ENCODE measurements around the gene FGGY. TPM values are rescaled to one million over a fixed set of nuclear protein-coding genes. Genes with fewer than 3 reads are reported as not detected.

Gene FGGY
- total and polyA plus RNA-seq, 2 donors (not counting 1 experiment from before 2014, with no cell fraction given), result 6.1 to 38.5 TPM

DNA sequence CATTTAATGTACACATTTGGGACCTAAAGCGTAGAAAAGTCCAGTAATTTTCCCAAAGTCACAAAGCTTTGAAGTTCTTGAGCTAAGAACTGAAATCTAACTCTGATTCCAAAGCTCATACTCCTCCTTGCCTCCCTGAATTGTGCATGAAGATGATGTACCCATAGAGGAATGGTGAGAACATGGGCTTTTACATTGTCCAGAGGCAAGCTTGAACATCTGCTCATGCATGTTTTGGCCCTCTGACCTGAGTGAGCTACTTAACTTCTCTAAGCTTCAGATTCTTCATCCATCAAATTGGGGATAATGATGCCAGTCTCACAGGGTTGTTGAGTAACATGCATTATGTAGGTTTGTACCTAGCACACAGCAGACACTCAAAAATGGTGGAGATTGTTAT is 259.5 kb downstream of the FGGY start:
- Mint-ChIP-seq H3K4me3 (no peak overlapping the region), H3K9me3 (ENCODE audit: insufficient read depth) (peaks cover 10% of the 10 kb centered on the region), H3K27ac (no peak overlapping the region), H3K27me3 (no peaks in the 10 kb centered on the region), H3K4me1 (peaks cover 21% of the 10 kb centered on the region)
- H3K4me1 ChIP-seq (ENCODE audit: control insufficient read depth in 2 of 2, insufficient read depth in 2 of 2, low read length in 2 of 2), result peaks cover 10 to 14% of the 10 kb centered on the region in 2 donors
- TF ChIP-seq EZH2 (IDR thresholded peaks at IDR 0.05; ENCODE audit: borderline replicate concordance, insufficient read depth, low read depth, low read length, poor library complexity, severe bottlenecking), result no peak
- TF ChIP-seq, protein P1, sequence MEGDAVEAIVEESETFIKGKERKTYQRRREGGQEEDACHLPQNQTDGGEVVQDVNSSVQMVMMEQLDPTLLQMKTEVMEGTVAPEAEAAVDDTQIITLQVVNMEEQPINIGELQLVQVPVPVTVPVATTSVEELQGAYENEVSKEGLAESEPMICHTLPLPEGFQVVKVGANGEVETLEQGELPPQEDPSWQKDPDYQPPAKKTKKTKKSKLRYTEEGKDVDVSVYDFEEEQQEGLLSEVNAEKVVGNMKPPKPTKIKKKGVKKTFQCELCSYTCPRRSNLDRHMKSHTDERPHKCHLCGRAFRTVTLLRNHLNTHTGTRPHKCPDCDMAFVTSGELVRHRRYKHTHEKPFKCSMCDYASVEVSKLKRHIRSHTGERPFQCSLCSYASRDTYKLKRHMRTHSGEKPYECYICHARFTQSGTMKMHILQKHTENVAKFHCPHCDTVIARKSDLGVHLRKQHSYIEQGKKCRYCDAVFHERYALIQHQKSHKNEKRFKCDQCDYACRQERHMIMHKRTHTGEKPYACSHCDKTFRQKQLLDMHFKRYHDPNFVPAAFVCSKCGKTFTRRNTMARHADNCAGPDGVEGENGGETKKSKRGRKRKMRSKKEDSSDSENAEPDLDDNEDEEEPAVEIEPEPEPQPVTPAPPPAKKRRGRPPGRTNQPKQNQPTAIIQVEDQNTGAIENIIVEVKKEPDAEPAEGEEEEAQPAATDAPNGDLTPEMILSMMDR (IDR thresholded peaks at IDR 0.05), result no peak
- H2AFZ ChIP-seq (ENCODE audit: insufficient read depth, low read depth, low read length, poor library complexity, severe bottlenecking), result no peak overlapping the region
- ATAC-seq (ENCODE audit: low read depth), result no peak
- no peak overlapping the region for H3K4me2 ChIP-seq (replicated peaks; ENCODE audit: low read depth, low read length, poor library complexity, severe bottlenecking)
- no peaks in the 10 kb centered on the region for H3K36me3 ChIP-seq (replicated peaks in 1 of 2; ENCODE audit: control extremely low read depth in 1 of 2, control insufficient read depth in 1 of 2, extremely low read depth in 1 of 2, insufficient read depth in 2 of 2, low read length in 1 of 2)
- H3K9me3 ChIP-seq (ENCODE audit: control extremely low read depth in 1 of 3, control insufficient read depth in 2 of 3, insufficient read depth in 1 of 3, low read length in 2 of 3), result peaks cover 3 to 14% (median 7%) of the 10 kb centered on the region in 3 donors
- no peak overlapping the region for H3K9ac ChIP-seq (ENCODE audit: low read length)
- intact Hi-C loops (cut with micrococcal nuclease), result no loop called here
- no CpG with 5 or more reads among the region's 1 CpG for WGBS (ENCODE audit: insufficient coverage)
- DNase-seq, result no peak
- no peaks in the 10 kb centered on the region for H3K27me3 ChIP-seq (replicated peaks in 1 of 4; ENCODE audit: control extremely low read depth in 1 of 4, control insufficient read depth in 3 of 4, insufficient read depth in 4 of 4, low read length in 3 of 4)
- H3K79me2 ChIP-seq (ENCODE audit: control insufficient read depth, insufficient read depth, low read length), result no peaks in the 10 kb centered on the region
- no peak overlapping the region for H3K4me3 ChIP-seq (ENCODE audit: control extremely low read depth in 1 of 5, extremely low read depth in 1 of 5, insufficient read depth in 1 of 5, low read depth in 2 of 5, low read length in 4 of 5)
- no peak overlapping the region for H3K27ac ChIP-seq (ENCODE audit: low read length in 2 of 2)
- CTCF ChIA-PET, result no interaction called here
- POLR2A ChIA-PET, result no interaction called here
- no peaks in the 10 kb centered on the region for H4K20me1 ChIP-seq (ENCODE audit: control insufficient read depth, insufficient read depth, low read length, poor library complexity, severe bottlenecking)

DNA sequence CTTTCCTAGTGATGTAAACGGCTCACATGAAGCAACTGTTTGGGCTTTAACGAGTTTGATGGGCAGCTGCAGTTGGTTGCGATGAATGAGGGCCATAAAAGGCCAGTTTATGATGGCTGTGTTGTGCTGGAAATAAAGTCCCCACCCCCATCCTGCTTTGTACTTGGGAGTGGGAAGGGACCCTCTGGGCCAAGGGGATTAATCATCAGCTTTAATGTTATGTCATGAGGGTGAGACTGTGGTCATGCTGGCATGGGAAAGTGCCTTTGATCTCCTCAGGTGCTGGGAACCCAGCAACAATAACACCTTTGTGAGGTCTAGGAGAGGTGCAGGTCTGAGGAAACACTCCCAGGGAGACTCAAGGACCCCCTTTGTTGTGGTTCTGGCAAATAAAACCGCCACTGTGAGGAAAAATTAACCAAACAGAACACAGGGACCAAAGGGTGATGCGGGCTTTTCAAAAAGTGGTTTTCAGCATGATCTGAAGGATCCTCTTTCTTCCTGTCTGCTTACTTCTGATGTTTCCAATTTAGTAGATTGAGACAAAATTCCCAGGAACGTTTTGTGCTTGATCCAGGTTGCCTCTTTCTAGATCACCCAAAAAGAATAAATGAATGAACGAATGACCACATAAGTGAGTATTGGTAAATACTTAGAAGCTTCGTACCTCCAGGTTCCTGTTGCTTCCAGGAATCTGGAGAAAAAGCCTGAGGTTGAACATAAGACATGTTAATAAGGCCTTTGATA is 260.1 kb downstream of the FGGY start:
- no peak for DNase-seq
- Histone ChIP-seq H3K79me2 (ENCODE audit: control insufficient read depth, insufficient read depth, low read length) (no peaks in the 10 kb centered on the region), H3K9ac (ENCODE audit: low read length) (no peak overlapping the region), H3K27me3 (replicated peaks in 1 of 4; ENCODE audit: control extremely low read depth in 1 of 4, control insufficient read depth in 3 of 4, insufficient read depth in 4 of 4, low read length in 3 of 4) (no peaks in the 10 kb centered on the region), H3K36me3 (replicated peaks in 1 of 2; ENCODE audit: control extremely low read depth in 1 of 2, control insufficient read depth in 1 of 2, extremely low read depth in 1 of 2, insufficient read depth in 2 of 2, low read length in 1 of 2) (no peaks in the 10 kb centered on the region), H3K9me3 (ENCODE audit: control extremely low read depth in 1 of 3, control insufficient read depth in 2 of 3, insufficient read depth in 1 of 3, low read length in 2 of 3) (peaks cover 3 to 14% (median 7%) of the 10 kb centered on the region in 3 donors), H3K4me2 (replicated peaks; ENCODE audit: low read depth, low read length, poor library complexity, severe bottlenecking) (no peak overlapping the region), H3K27ac (ENCODE audit: low read length in 2 of 2) (no peak overlapping the region), H3K4me1 (ENCODE audit: control insufficient read depth in 2 of 2, insufficient read depth in 2 of 2, low read length in 2 of 2) (peaks cover 16 to 20% of the 10 kb centered on the region in 2 donors), H3K4me3 (ENCODE audit: control extremely low read depth in 1 of 5, extremely low read depth in 1 of 5, insufficient read depth in 1 of 5, low read depth in 2 of 5, low read length in 4 of 5) (no peak overlapping the region), H4K20me1 (ENCODE audit: control insufficient read depth, insufficient read depth, low read length, poor library complexity, severe bottlenecking) (no peaks in the 10 kb centered on the region), H2AFZ (ENCODE audit: insufficient read depth, low read depth, low read length, poor library complexity, severe bottlenecking) (no peak overlapping the region)
- no peak for TF ChIP-seq EZH2 (IDR thresholded peaks at IDR 0.05; ENCODE audit: borderline replicate concordance, insufficient read depth, low read depth, low read length, poor library complexity, severe bottlenecking)
- TF ChIP-seq, protein P1 (IDR thresholded peaks at IDR 0.05), result no peak
- Mint-ChIP-seq H3K9me3 (ENCODE audit: insufficient read depth) (peaks cover 10% of the 10 kb centered on the region), H3K4me3 (no peak overlapping the region), H3K4me1 (peaks cover 24% of the 10 kb centered on the region), H3K27ac (no peak overlapping the region), H3K27me3 (no peaks in the 10 kb centered on the region)
- ChIA-PET CTCF (no interaction called here), POLR2A (no interaction called here)
- intact Hi-C loops (cut with micrococcal nuclease), result no loop called here
- 93% methylated on average over 3 of the region's 8 CpGs for WGBS (ENCODE audit: insufficient coverage)
- no peak for ATAC-seq (ENCODE audit: low read depth)
